ENCODE data around the gene LILRB4.

DNA sequence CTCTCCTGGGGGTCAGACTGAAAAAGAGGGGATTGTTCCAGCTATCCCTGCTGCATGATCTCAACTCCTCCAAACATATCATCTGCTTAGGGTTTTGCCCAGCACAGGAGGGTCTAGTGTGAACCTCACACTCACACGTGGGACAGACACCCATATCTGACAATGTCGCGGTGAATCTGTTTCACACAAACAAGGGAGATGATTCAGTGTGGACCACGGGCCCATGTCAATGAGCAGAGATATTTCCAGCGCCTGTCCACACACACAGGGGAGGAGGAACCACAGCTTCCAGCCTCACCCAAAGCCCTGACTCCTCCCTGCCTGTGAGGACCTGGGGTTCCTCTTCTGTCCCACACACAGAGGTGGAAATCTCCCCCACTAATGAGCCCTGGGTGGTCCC, 31.9 kb downstream of the LILRB4 start:
- TF ChIP-seq, protein P1, sequence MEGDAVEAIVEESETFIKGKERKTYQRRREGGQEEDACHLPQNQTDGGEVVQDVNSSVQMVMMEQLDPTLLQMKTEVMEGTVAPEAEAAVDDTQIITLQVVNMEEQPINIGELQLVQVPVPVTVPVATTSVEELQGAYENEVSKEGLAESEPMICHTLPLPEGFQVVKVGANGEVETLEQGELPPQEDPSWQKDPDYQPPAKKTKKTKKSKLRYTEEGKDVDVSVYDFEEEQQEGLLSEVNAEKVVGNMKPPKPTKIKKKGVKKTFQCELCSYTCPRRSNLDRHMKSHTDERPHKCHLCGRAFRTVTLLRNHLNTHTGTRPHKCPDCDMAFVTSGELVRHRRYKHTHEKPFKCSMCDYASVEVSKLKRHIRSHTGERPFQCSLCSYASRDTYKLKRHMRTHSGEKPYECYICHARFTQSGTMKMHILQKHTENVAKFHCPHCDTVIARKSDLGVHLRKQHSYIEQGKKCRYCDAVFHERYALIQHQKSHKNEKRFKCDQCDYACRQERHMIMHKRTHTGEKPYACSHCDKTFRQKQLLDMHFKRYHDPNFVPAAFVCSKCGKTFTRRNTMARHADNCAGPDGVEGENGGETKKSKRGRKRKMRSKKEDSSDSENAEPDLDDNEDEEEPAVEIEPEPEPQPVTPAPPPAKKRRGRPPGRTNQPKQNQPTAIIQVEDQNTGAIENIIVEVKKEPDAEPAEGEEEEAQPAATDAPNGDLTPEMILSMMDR (IDR thresholded peaks at IDR 0.05) = no peak
- TF ChIP-seq POLR2A (IDR thresholded peaks at IDR 0.05) = no peak
